Large intestine (tissue), 3 donors: ENCODE data around the gene NHEJ1. TPM values are rescaled to one million over a fixed set of nuclear protein-coding genes. Genes with fewer than 3 reads are reported as not detected.

Experiments
- DNase-seq, 2 donors: peaks; one replicate each; pipeline versions ENCODE4 v3.0.0 to v3.0.0-alpha.2; 2013
- H3K27ac ChIP-seq: one replicate; pipeline ENCODE4 v1.5.1; 2013; ENCODE audit warnings: low read length
- H3K27me3 ChIP-seq: 2 replicates; pipeline ENCODE4 v1.6.1; 2013; ENCODE audit warnings: low read length; ENCODE audit not compliant: control insufficient read depth, insufficient read depth
- H3K36me3 ChIP-seq: 2 replicates; pipeline ENCODE4 v1.6.1; 2013; ENCODE audit warnings: low read length; ENCODE audit not compliant: control insufficient read depth, insufficient read depth
- H3K4me1 ChIP-seq: one replicate; pipeline ENCODE4 v1.6.1; 2013; ENCODE audit warnings: low read length; ENCODE audit not compliant: control insufficient read depth, insufficient read depth
- H3K4me3 ChIP-seq: one replicate; pipeline ENCODE4 v1.5.1; 2013; ENCODE audit warnings: low read length
- H3K9me3 ChIP-seq: one replicate; pipeline ENCODE4 v1.6.1; 2013; ENCODE audit warnings: mild to moderate bottlenecking, low read depth, low read length, moderate library complexity; ENCODE audit not compliant: control insufficient read depth
- WGBS: methylation state at CpG from one replicate; pipeline ENCODE4 v1.1.5; 2013; ENCODE audit warnings: low lambda C conversion rate; ENCODE audit not compliant: insufficient coverage; 5-methylcytosine and 5-hydroxymethylcytosine counted together
- polyA plus RNA-seq: library from polyadenylated mRNA; unstranded; fragments of 120-200 nt; gene quantifications from one replicate; pipeline ENCODE4 v1.2.1, GENCODE V29; 2013

NHEJ1 gene
- polyA plus RNA-seq, 1 donor, result 33.9 TPM

GRCh38 chr2:219058541-219059374 lies 101.9 kb downstream of the NHEJ1 start:
- peak; percentile 70 to 90 for DNase-seq
- peaks cover 5% of the 10 kb centered on the region for H3K9me3 ChIP-seq
- H3K4me3 ChIP-seq, result peak overlapping the region; percentile 69
- H3K27me3 ChIP-seq, result peaks cover 52% of the 10 kb centered on the region
- peaks cover 18% of the 10 kb centered on the region for H3K4me1 ChIP-seq
- peak overlapping the region; percentile 84 for H3K27ac ChIP-seq
- no CpG with 5 or more reads among the region's 42 CpGs for WGBS
- peaks cover 41% of the 10 kb centered on the region for H3K36me3 ChIP-seq

- H3K4me1 ChIP-seq, result peaks cover 18% of the 10 kb centered on the region
- H3K9me3 ChIP-seq, result peaks cover 5% of the 10 kb centered on the region
- DNase-seq, result peak; percentile 79 to 80
- WGBS, result no CpG with 5 or more reads among the region's 52 CpGs
- H3K36me3 ChIP-seq, result peaks cover 47% of the 10 kb centered on the region
- H3K4me3 ChIP-seq, result peak overlapping the region; percentile 69
- H3K27me3 ChIP-seq, result peaks cover 44% of the 10 kb centered on the region
- H3K27ac ChIP-seq, result peak overlapping the region; percentile 84
Observed at GRCh38 chr2:219057709-219058540, 102.7 kb downstream of the NHEJ1 start.

GRCh38 chr2:219056896-219057708 lies 103.5 kb downstream of the NHEJ1 start:
- peak overlapping the region; percentile 69 for H3K4me3 ChIP-seq
- peaks cover 40% of the 10 kb centered on the region for H3K27me3 ChIP-seq
- peaks cover 18% of the 10 kb centered on the region for H3K4me1 ChIP-seq
- peaks cover 47% of the 10 kb centered on the region for H3K36me3 ChIP-seq
- peaks cover 5% of the 10 kb centered on the region for H3K9me3 ChIP-seq
- DNase-seq, result no peak
- no CpG with 5 or more reads among the region's 40 CpGs for WGBS
- no peak overlapping the region for H3K27ac ChIP-seq

GRCh38 chr2:219056176-219056895 lies 104.3 kb downstream of the NHEJ1 start:
- H3K27ac ChIP-seq, result no peak overlapping the region
- DNase-seq, result no peak
- no peak overlapping the region for H3K4me3 ChIP-seq
- peaks cover 47% of the 10 kb centered on the region for H3K36me3 ChIP-seq
- WGBS, result no CpG with 5 or more reads among the region's 9 CpGs
- H3K9me3 ChIP-seq, result peaks cover 5% of the 10 kb centered on the region
- H3K4me1 ChIP-seq, result peaks cover 16% of the 10 kb centered on the region
- H3K27me3 ChIP-seq, result peaks cover 35% of the 10 kb centered on the region

GRCh38 chr2:219054956-219055903 lies 105.4 kb downstream of the NHEJ1 start:
- DNase-seq, result no peak
- Histone ChIP-seq H3K36me3 (peaks cover 50% of the 10 kb centered on the region), H3K4me1 (peaks cover 24% of the 10 kb centered on the region), H3K9me3 (peaks cover 5% of the 10 kb centered on the region), H3K27me3 (peaks cover 32% of the 10 kb centered on the region), H3K4me3 (no peak overlapping the region), H3K27ac (no peak overlapping the region)
- WGBS, result no CpG with 5 or more reads among the region's 43 CpGs

- Histone ChIP-seq H3K27me3 (no peaks in the 10 kb centered on the region), H3K4me3 (no peak overlapping the region), H3K36me3 (peaks cover 13% of the 10 kb centered on the region), H3K27ac (peak overlapping the region; percentile 53), H3K9me3 (no peaks in the 10 kb centered on the region), H3K4me1 (peaks cover 27% of the 10 kb centered on the region)
- no CpG with 5 or more reads among the region's 6 CpGs for WGBS
- DNase-seq, result peak; percentile 52 to 81
Observed at GRCh38 chr2:219049282-219049681, 111.3 kb downstream of the NHEJ1 start.

GRCh38 chr2:219045937-219046550 lies 114.6 kb downstream of the NHEJ1 start:
- no CpG with 5 or more reads among the region's 6 CpGs for WGBS
- Histone ChIP-seq H3K9me3 (no peaks in the 10 kb centered on the region), H3K27me3 (no peaks in the 10 kb centered on the region), H3K4me3 (no peak overlapping the region), H3K27ac (no peak overlapping the region), H3K36me3 (no peaks in the 10 kb centered on the region), H3K4me1 (peaks cover 47% of the 10 kb centered on the region)
- DNase-seq, result peak; percentile 40 to 57

- H3K27ac ChIP-seq, result peak overlapping the region; percentile 24
Observed at GRCh38 chr2:219042750-219043149, 117.9 kb downstream of the NHEJ1 start.

More at GRCh38 chr2:219042750-219043149, 117.9 kb downstream of the NHEJ1 start:
- H3K4me1 ChIP-seq, result peaks cover 31% of the 10 kb centered on the region
- peaks cover 6% of the 10 kb centered on the region for H3K27me3 ChIP-seq
- no peaks in the 10 kb centered on the region for H3K9me3 ChIP-seq
- no CpG with 5 or more reads among the region's 2 CpGs for WGBS
- H3K36me3 ChIP-seq, result no peaks in the 10 kb centered on the region
- DNase-seq, result peak; percentile 73 to 85
- H3K4me3 ChIP-seq, result no peak overlapping the region
